Measurements from ENCODE around the gene TMEM131. TPM values are rescaled to one million over a fixed set of nuclear protein-coding genes. Genes with fewer than 3 reads are reported as not detected.
"Not testable (repeated sequence)": the region's sequence is repeated elsewhere in the genome, so short reads cannot be mapped to it uniquely, and the experiment has no call there.

The TMEM131 gene
- total RNA-seq, 1 experiment from 2014 or later, result 18.3 TPM

- peak; percentile 13 for DNase-seq (ENCODE audit: low read depth)
Measured at GRCh38 chr2:97957432-97958183, 38.1 kb downstream of the TMEM131 start.

- DNase-seq (ENCODE audit: low read depth), result not testable (repeated sequence)
Measured at GRCh38 chr2:97956753-97957152, 39.0 kb downstream of the TMEM131 start.

GRCh38 chr2:97953853-97954252, 41.9 kb downstream of the TMEM131 start:
- DNase-seq (ENCODE audit: low read depth), result no peak

GRCh38 chr2:97952357-97952756, 43.4 kb downstream of the TMEM131 start:
- DNase-seq (ENCODE audit: low read depth), result no peak

DNA sequence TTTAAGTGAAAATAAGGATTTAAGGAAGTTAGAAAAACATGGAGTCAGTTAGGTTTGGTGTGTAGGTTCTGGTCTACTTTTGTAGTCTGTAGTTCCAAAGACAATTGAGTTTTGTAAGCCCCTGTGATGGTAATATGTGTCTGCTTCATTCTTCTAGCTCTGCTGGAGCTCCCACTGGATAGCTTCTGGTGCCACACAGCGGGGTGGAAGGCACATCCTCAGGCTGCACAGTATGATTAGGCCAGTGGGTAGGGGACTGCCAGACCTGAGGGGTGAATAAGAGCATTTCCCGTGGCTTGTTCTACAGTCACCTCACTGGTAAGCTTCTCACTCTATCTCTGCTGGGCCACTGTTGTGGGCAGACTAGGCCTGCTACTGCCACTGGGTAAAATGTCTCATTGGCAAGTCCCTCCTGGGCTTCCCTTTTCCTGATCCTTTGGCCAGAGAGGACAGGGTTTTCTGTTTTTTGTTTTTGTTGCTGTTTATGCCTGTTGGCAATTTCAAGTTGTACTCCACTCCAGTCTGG, 44.5 kb downstream of the TMEM131 start:
- DNase-seq (ENCODE audit: low read depth), result peak; percentile 57

DNA sequence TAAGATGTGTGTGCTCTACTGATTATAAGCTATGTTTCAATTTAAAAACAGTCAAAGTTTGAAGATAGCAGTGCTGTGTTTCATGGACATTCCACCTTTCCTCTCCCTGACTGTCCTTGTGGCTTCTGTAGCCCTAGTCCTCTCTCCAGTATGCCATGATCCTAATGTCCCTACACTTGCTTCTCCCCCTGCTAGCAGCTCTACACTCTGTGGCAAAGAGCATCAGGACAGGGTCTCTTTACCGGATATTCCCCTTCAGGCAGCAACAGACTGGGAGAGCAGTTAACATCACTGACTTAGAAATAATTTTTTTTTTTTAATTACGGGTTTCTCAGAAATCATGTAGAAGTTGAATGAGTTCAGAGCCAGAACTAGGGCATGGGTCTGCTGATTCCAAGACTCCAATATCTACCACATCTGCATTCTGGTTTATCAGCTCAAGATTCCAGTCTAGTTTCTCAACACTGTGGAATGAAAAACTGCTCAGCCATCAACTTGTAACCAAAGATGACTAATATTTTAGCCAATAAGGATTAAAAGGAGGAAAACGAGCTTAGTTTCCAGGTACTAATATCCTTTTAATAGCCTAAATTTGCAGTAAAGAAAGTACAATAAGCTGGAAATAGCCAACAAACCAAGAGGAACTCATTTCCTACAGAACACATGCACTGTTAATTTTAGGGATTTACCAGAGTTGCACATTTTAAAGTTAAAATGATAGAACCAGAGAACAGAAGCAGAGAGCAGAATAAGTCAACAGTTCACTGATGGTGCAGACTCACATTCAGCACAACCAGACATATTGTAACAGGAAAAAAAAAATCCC, 45.2 kb downstream of the TMEM131 start:
- peak; percentile 89 for DNase-seq (ENCODE audit: low read depth)

DNA sequence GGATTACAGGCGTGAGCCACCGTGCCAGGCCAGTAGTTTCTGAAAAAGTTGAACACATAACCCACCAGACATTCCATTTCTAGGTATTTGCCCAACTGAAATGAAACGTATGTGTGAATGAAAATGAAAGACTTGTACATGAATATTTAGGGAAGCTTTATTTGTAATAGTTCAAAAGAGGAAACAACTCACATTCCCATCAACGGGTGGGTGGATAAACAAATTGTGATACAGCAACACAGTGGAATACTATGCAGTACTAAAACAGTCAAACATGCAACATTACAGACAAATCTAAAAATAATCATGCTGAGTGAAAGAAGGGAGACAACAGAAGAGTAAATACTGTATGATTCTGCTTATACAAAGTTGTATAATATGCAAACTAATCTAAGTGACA, 46.8 kb downstream of the TMEM131 start:
- DNase-seq (ENCODE audit: low read depth), result no peak

DNA sequence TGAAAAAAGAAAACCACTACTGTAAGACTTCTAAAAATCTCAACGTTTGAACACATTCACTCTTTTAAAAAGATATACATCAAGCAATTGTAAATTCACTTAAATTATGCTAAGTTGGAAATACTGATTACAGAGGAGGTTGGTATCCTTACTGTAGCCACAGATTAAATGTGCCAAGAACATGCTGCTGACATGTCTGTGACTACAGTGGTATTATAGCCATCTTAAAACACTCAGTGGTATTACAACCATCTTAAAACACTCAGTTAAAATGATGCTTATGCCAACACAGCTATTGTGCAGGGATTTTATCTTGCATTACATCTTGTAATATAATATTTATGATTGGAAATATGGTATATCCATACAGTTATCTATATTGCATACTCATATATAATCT, 50.0 kb downstream of the TMEM131 start:
- no peak for DNase-seq (ENCODE audit: low read depth)

DNA sequence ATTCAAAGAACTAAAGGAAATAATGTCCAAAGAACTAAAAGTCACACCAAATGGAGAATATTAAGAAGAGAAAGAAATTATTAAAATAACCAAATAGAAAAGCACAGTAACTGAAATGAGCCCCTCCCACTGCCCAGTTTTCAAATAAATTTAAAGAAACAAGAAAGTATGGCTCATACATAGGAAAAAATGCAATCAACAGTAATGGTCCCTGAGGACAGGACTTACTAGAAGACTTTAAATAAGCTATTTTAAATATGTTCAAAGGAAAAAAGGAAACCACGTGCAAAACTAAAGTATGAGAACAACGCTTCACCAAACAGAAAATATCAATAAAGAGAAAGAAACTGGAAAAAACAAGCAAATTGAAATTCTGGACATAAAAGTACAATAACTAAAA, 58.9 kb downstream of the TMEM131 start:
- DNase-seq (ENCODE audit: low read depth), result no peak

- DNase-seq (ENCODE audit: low read depth), result no peak
Measured at GRCh38 chr2:97936199-97936598, 59.5 kb downstream of the TMEM131 start.

GRCh38 chr2:97935719-97936161, 60.0 kb downstream of the TMEM131 start:
- DNase-seq (ENCODE audit: low read depth), result peak; percentile 80

DNA sequence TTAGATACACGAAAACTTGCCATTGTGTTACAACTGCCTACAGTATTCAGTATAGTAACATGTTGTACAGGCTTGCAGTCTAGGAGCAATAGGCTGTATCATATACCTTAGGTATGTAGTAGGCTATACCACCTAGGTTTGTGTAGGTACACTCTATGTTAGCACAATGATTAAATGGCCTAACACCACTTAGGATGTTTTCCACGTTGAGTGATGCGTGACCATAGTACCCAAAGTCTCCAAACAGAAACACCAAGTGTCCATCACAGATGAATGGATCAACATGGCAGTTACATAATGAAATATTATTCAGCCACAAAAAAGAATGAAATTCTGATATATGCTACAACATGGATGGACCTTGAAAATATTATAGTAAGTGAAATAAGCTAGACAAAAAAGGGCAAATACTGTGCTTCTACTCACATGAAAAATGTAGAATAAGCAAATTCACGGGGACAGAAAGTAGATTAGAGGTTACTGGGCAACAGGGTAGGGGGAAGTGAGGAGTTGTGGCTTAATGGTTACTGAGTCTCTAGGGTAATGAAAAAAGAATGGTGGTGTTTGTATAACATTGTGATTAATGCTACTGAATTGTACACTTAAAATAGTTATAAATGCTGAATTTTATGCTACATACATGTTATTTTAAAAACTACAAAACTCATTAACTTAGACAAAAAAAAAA, 62.6 kb downstream of the TMEM131 start:
- no peak for DNase-seq (ENCODE audit: low read depth)

- no peak for DNase-seq (ENCODE audit: low read depth)
Measured at GRCh38 chr2:97931858-97932225, 63.9 kb downstream of the TMEM131 start.

DNA sequence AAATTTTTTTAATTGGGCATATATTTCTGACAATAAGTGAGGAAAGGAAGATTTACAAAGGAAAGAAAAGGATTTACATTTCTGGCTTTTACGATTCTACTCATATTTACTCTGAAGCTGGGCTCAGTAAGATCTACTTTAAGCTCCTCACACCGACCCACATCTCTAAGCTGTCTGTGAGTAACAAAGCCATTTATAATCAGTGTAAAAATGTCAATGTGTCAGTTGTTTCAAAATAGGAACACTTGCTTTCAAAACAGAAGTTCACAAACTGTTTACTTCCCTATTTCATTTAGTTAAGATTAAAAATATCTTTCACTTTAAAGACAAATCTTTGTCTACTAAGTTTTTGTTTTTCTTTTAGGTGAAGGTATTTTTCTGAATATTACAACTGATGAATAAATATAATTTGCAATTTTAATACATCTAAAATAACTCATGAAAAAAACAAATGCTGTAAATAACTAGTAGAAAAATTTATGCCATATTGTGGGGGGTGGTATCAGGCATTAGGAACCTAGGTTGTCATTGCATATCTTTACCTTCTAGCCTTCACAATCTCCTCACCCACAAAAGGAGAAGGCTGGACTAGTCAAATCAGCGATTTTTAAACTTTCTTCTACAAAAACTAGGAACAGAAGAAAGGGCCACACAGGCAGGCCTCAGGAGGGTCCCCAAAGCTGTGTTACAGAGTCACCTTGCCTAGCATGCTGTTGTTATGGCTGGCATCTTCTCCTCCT, 64.5 kb downstream of the TMEM131 start:
- no peak for DNase-seq (ENCODE audit: low read depth)

DNA sequence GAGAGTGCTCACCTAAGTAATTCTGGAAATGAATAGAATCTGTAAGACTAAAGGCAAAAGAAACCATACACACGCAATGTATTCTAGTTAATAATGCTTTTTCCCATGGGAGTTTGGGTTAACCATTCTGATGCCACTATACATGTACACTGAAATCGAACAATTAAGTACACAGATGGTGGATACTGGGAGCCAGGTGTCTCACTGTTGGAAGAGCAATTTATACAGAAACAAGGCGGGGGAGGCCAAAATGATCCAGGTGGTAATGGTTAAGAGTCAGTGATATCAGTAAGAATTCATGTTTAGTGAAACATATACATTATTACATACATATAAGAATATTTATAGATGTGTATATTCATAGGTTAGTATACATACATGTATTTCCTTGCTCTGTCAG, 67.2 kb downstream of the TMEM131 start:
- no peak for DNase-seq (ENCODE audit: low read depth)

GRCh38 chr2:97926946-97927345, 68.8 kb downstream of the TMEM131 start:
- no peak for DNase-seq (ENCODE audit: low read depth)

GRCh38 chr2:97924194-97924593, 71.6 kb downstream of the TMEM131 start:
- no peak for DNase-seq (ENCODE audit: low read depth)

DNA sequence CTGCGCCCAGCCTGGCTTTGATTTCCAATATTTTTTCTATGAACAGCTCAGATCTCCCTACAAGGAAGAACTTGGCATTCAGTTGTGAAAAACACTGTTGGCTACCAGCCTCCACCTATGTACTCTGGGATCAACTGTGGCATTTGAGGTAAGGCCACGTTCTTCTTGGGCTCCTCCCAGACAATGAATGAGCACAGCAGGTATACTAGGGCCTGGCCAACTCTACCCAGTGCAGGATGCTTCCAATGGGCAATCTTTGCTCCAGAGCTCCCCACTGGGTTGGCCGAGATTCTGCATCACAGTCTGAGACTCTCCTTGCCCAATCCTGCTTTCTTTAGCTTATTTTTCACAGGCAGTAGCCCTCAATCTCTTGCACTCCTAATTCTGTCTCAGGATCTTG, 75.9 kb downstream of the TMEM131 start:
- no peak for DNase-seq (ENCODE audit: low read depth)

DNA sequence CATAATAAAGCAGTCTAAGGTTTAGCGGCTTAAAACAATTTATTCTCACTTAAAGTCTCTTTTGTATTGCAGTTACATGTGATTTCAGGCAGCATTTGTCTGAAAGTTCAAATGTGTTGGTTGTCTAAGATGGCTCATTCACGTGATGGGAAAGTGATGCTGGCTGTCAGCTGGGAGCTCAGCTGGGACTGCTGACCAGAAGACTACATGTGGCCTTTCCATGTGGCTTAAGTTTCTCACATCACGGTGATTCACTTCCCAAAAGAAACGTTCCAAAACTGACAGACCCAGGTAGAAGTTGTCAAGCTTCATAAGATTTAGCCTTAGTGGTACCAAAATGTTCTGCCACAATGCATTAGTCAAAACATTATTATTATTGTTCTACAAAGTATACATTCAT, 76.9 kb downstream of the TMEM131 start:
- no peak for DNase-seq (ENCODE audit: low read depth)

DNA sequence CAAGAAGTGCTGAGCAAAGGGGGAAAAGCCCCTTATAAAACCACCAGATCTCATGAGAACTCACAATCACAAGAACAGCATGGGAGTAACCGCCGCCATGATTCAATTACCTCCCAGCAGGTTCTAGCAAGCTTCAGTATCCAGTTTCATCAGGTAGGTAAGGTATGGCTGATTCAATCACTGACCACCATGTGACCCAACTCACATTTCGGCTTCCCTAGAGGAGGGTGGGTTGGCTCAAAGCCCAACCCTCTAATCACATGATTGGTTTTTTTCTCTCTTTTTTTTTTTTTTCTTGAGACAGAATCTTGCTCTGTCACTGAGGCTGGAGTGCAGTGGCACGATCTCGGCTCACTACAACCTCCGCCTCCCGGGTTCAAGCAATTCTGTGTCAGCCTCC, 78.1 kb downstream of the TMEM131 start:
- not testable (repeated sequence) for DNase-seq (ENCODE audit: low read depth)

GRCh38 chr2:97914691-97915213, 81.0 kb downstream of the TMEM131 start:
- no peak for DNase-seq (ENCODE audit: low read depth)
